ENCODE results near the gene SH2D3A.

Gene SH2D3A

GRCh38 chr19:6739883-6740588, 27.2 kb downstream of the SH2D3A start:
- peaks cover 13% of the 10 kb centered on the region for H3K4me1 ChIP-seq (ENCODE audit: control insufficient read depth, insufficient read depth, low read length)
- peak overlapping the region; percentile 84 for H3K4me3 ChIP-seq (ENCODE audit: low read depth, low read length)
- peaks cover 21% of the 10 kb centered on the region for H3K36me3 ChIP-seq (ENCODE audit: control insufficient read depth, insufficient read depth, low read length)
- H3K9me3 ChIP-seq (ENCODE audit: control insufficient read depth, insufficient read depth, low read length), result no peaks in the 10 kb centered on the region
- H3K9ac ChIP-seq (ENCODE audit: low read depth, low read length), result peak overlapping the region; percentile 73
- H3K27me3 ChIP-seq (ENCODE audit: control insufficient read depth, insufficient read depth, low read length), result no peaks in the 10 kb centered on the region

GRCh38 chr19:6739390-6739882, 27.8 kb downstream of the SH2D3A start, which contains the start of gene TRIP10:
TRIP10 (plus strand) TSS chr19:6739680; CDS start chr19:6739762, 82 bp downstream.
- H3K4me3 ChIP-seq (ENCODE audit: low read depth, low read length), result peak within 1 kb of the TSS; percentile 84
- peak within 1 kb of the TSS; percentile 73 for H3K9ac ChIP-seq (ENCODE audit: low read depth, low read length)
- H3K4me1 ChIP-seq (ENCODE audit: control insufficient read depth, insufficient read depth, low read length), result peaks cover 13% of the 10 kb centered on the region
- no peaks in the 10 kb centered on the region for H3K9me3 ChIP-seq (ENCODE audit: control insufficient read depth, insufficient read depth, low read length)
- H3K27me3 ChIP-seq (ENCODE audit: control insufficient read depth, insufficient read depth, low read length), result no peaks in the 10 kb centered on the region
- H3K36me3 ChIP-seq (ENCODE audit: control insufficient read depth, insufficient read depth, low read length), result peaks cover 15% of the 10 kb centered on the region

- H3K36me3 ChIP-seq (ENCODE audit: control insufficient read depth, insufficient read depth, low read length), result peaks cover 10% of the 10 kb centered on the region
- no peaks in the 10 kb centered on the region for H3K9me3 ChIP-seq (ENCODE audit: control insufficient read depth, insufficient read depth, low read length)
- peak overlapping the region; percentile 65 for H3K4me3 ChIP-seq (ENCODE audit: low read depth, low read length)
- H3K9ac ChIP-seq (ENCODE audit: low read depth, low read length), result peak overlapping the region; percentile 41
- H3K4me1 ChIP-seq (ENCODE audit: control insufficient read depth, insufficient read depth, low read length), result peaks cover 13% of the 10 kb centered on the region
- H3K27me3 ChIP-seq (ENCODE audit: control insufficient read depth, insufficient read depth, low read length), result no peaks in the 10 kb centered on the region
Observed at GRCh38 chr19:6738787-6739389, 28.3 kb downstream of the SH2D3A start.

- peaks cover 9% of the 10 kb centered on the region for H3K4me1 ChIP-seq (ENCODE audit: control insufficient read depth, insufficient read depth, low read length)
- peak overlapping the region; percentile 65 for H3K4me3 ChIP-seq (ENCODE audit: low read depth, low read length)
- no peak overlapping the region for H3K9ac ChIP-seq (ENCODE audit: low read depth, low read length)
Observed at GRCh38 chr19:6737873-6738786, 29.1 kb downstream of the SH2D3A start.

GRCh38 chr19:6737284-6737872, 29.9 kb downstream of the SH2D3A start, which contains the start of gene GPR108:
GPR108 (minus strand) TSS chr19:6737580; CDS start chr19:6737576, 4 bp downstream.
- peak within 1 kb of the TSS; percentile 87 for H3K4me3 ChIP-seq (ENCODE audit: low read depth, low read length)
- no peaks in the 10 kb centered on the region for H3K27me3 ChIP-seq (ENCODE audit: control insufficient read depth, insufficient read depth, low read length)
- peaks cover 9% of the 10 kb centered on the region for H3K4me1 ChIP-seq (ENCODE audit: control insufficient read depth, insufficient read depth, low read length)
- no peaks in the 10 kb centered on the region for H3K9me3 ChIP-seq (ENCODE audit: control insufficient read depth, insufficient read depth, low read length)
- peak within 1 kb of the TSS; percentile 87 for H3K9ac ChIP-seq (ENCODE audit: low read depth, low read length)
- H3K36me3 ChIP-seq (ENCODE audit: control insufficient read depth, insufficient read depth, low read length), result no peaks in the 10 kb centered on the region

More at GRCh38 chr19:6737873-6738786, 29.1 kb downstream of the SH2D3A start:
- no peaks in the 10 kb centered on the region for H3K9me3 ChIP-seq (ENCODE audit: control insufficient read depth, insufficient read depth, low read length)
- peaks cover 5% of the 10 kb centered on the region for H3K36me3 ChIP-seq (ENCODE audit: control insufficient read depth, insufficient read depth, low read length)
- H3K27me3 ChIP-seq (ENCODE audit: control insufficient read depth, insufficient read depth, low read length), result no peaks in the 10 kb centered on the region

- no peaks in the 10 kb centered on the region for H3K27me3 ChIP-seq (ENCODE audit: control insufficient read depth, insufficient read depth, low read length)
Observed at GRCh38 chr19:6736917-6737283, 30.3 kb downstream of the SH2D3A start.

GRCh38 chr19:6736169-6736916, 30.9 kb downstream of the SH2D3A start:
- no peaks in the 10 kb centered on the region for H3K27me3 ChIP-seq (ENCODE audit: control insufficient read depth, insufficient read depth, low read length)
- peak overlapping the region; percentile 87 for H3K4me3 ChIP-seq (ENCODE audit: low read depth, low read length)
- peaks cover 6% of the 10 kb centered on the region for H3K4me1 ChIP-seq (ENCODE audit: control insufficient read depth, insufficient read depth, low read length)
- H3K36me3 ChIP-seq (ENCODE audit: control insufficient read depth, insufficient read depth, low read length), result peaks cover 3% of the 10 kb centered on the region
- H3K9ac ChIP-seq (ENCODE audit: low read depth, low read length), result peak overlapping the region; percentile 70
- H3K9me3 ChIP-seq (ENCODE audit: control insufficient read depth, insufficient read depth, low read length), result no peaks in the 10 kb centered on the region

More at GRCh38 chr19:6736917-6737283, 30.3 kb downstream of the SH2D3A start:
- H3K4me1 ChIP-seq (ENCODE audit: control insufficient read depth, insufficient read depth, low read length), result peaks cover 9% of the 10 kb centered on the region
- peak overlapping the region; percentile 87 for H3K9ac ChIP-seq (ENCODE audit: low read depth, low read length)
- H3K4me3 ChIP-seq (ENCODE audit: low read depth, low read length), result peak overlapping the region; percentile 87
- no peaks in the 10 kb centered on the region for H3K9me3 ChIP-seq (ENCODE audit: control insufficient read depth, insufficient read depth, low read length)
- H3K36me3 ChIP-seq (ENCODE audit: control insufficient read depth, insufficient read depth, low read length), result peaks cover 3% of the 10 kb centered on the region

GRCh38 chr19:6735181-6735911, 31.9 kb downstream of the SH2D3A start:
- Histone ChIP-seq H3K27me3 (ENCODE audit: control insufficient read depth, insufficient read depth, low read length) (no peaks in the 10 kb centered on the region), H3K9ac (ENCODE audit: low read depth, low read length) (peak overlapping the region; percentile 10), H3K36me3 (ENCODE audit: control insufficient read depth, insufficient read depth, low read length) (peaks cover 3% of the 10 kb centered on the region), H3K4me1 (ENCODE audit: control insufficient read depth, insufficient read depth, low read length) (peaks cover 5% of the 10 kb centered on the region), H3K4me3 (ENCODE audit: low read depth, low read length) (peak overlapping the region; percentile 23), H3K9me3 (ENCODE audit: control insufficient read depth, insufficient read depth, low read length) (no peaks in the 10 kb centered on the region)

- Histone ChIP-seq H3K9me3 (ENCODE audit: control insufficient read depth, insufficient read depth, low read length) (no peaks in the 10 kb centered on the region), H3K4me3 (ENCODE audit: low read depth, low read length) (no peak overlapping the region), H3K27me3 (ENCODE audit: control insufficient read depth, insufficient read depth, low read length) (no peaks in the 10 kb centered on the region), H3K36me3 (ENCODE audit: control insufficient read depth, insufficient read depth, low read length) (peaks cover 3% of the 10 kb centered on the region), H3K4me1 (ENCODE audit: control insufficient read depth, insufficient read depth, low read length) (peaks cover 5% of the 10 kb centered on the region), H3K9ac (ENCODE audit: low read depth, low read length) (no peak overlapping the region)
Observed at GRCh38 chr19:6734096-6734696, 33.0 kb downstream of the SH2D3A start.

All from iPS-15b (cell line).